HG03039 (cell line): Measurements from ENCODE around the gene RHBG.

Experiments
- ATAC-seq: cut with Tn5 transposase; IDR thresholded peaks from one replicate; pipeline ENCODE4 v1.9.1; 2021; ENCODE audit warnings: mild to moderate bottlenecking, moderate library complexity; ENCODE audit not compliant: unreplicated experiment

RHBG gene

GRCh38 chr1:156402331-156403020 lies 33.5 kb downstream of the RHBG start:
- ATAC-seq: no peak

GRCh38 chr1:156405670-156406069 lies 36.7 kb downstream of the RHBG start:
- ATAC-seq: no peak

- ATAC-seq: no peak
These were observed 37.2 kb downstream of the RHBG start for GRCh38 chr1:156406251-156406650.

- no peak for ATAC-seq
These were observed 38.3 kb downstream of the RHBG start for GRCh38 chr1:156407344-156407743.

GRCh38 chr1:156407760-156408159 lies 38.7 kb downstream of the RHBG start:
- ATAC-seq: no peak

GRCh38 chr1:156409439-156409838 lies 40.4 kb downstream of the RHBG start:
- no peak for ATAC-seq

- no peak for ATAC-seq
These were observed 41.2 kb downstream of the RHBG start for GRCh38 chr1:156410238-156410637.

- ATAC-seq: no peak
These were observed 41.7 kb downstream of the RHBG start for GRCh38 chr1:156410740-156411139.

- no peak for ATAC-seq
These were observed 43.8 kb downstream of the RHBG start for GRCh38 chr1:156412653-156413321.

GRCh38 chr1:156413391-156414246 lies 44.6 kb downstream of the RHBG start:
- no peak for ATAC-seq

GRCh38 chr1:156414461-156415064 lies 45.6 kb downstream of the RHBG start:
- ATAC-seq: no peak

GRCh38 chr1:156416993-156417392 lies 48.0 kb downstream of the RHBG start:
- ATAC-seq: no peak

GRCh38 chr1:156417401-156418020 lies 48.5 kb downstream of the RHBG start:
- ATAC-seq: no peak

- ATAC-seq: no peak
These were observed 49.5 kb downstream of the RHBG start for GRCh38 chr1:156418416-156419070.

GRCh38 chr1:156419854-156420204 lies 50.8 kb downstream of the RHBG start:
- ATAC-seq: no peak

GRCh38 chr1:156420205-156421061 lies 51.4 kb downstream of the RHBG start:
- ATAC-seq: no peak

GRCh38 chr1:156421062-156421938 lies 52.3 kb downstream of the RHBG start:
- ATAC-seq: peak; percentile 69

- no peak for ATAC-seq
These were observed 53.1 kb downstream of the RHBG start for GRCh38 chr1:156421939-156422601.
